Measurements from ENCODE around the gene RBM6.
"Not testable (repeated sequence)": the region's sequence is repeated elsewhere in the genome, so short reads cannot be mapped to it uniquely, and the experiment has no call there.

RBM6 gene

DNA sequence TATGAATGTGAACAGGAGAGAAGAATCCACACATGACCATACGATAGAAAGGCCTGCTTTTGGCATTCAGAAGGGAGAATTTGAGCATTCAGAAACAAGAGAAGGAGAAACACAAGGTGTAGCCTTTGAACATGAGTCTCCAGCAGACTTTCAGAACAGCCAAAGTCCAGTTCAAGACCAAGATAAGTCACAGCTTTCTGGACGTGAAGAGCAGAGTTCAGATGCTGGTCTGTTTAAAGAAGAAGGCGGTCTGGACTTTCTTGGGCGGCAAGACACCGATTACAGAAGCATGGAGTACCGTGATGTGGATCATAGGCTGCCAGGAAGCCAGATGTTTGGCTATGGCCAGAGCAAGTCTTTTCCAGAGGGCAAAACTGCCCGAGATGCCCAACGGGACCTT is 28.4 kb downstream of the RBM6 start:
- no peak for DNase-seq (ENCODE audit: low read depth in 2 of 3, low spot score in 1 of 3)

DNA sequence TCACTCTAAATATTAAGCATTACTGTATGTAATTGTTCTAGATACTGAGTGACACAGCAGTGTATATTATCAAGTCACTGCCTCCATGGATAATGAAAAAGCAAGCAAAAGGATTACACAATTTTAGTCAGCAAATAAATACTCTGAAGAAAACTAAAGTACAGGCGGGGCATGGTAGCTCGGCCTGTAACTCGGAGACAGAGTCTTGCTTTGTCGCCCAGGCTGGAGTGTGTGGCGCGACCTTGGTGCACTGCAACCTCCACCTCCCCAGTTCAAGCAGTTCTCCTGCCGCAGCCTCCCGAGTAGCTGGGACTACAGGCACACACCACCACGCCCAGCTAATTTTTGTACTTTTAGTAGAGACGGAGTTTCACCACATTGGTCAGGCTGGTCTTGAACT is 32.7 kb downstream of the RBM6 start:
- no peak for DNase-seq (ENCODE audit: low read depth in 2 of 3, low spot score in 1 of 3)

DNA sequence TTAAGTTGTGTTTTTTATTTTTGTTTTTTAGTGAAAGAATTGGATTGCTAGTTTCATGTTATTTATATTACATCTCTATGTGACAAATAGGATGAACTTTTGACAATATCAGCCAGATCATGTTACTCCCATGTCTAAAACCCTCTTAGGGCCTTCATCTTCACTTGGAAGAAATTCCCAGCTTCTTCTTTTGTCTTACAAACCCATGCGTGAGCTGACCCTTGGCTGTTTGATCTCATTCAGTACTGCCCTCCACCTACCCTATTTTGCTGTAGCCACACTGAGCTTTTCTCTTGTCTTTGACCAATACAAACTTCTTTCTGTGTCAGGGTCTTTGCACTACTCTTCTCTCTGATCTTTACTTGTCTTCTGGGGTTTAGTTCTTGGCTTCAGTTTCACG is 37.0 kb downstream of the RBM6 start:
- no peak for DNase-seq (ENCODE audit: low read depth in 2 of 3, low spot score in 1 of 3)

DNA sequence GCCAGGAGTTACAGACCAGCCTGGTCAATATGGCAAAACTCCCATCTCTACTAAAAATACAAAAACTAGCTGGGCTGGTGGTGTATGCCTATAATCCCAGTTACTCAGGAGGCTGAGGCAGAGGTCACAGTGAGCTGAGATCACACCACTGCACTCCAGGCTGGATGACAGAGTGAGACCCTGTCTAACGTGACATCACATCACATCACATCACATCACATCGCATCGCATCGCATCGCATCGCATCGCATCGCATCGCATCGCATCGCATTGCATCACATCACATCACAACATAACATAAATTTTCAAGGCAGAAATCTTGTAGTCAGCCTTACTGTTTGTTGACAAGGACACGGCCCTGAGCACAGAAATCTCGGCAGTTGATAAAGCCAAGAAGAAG is 44.4 kb downstream of the RBM6 start:
- no peak for DNase-seq (ENCODE audit: low read depth in 2 of 3, low spot score in 1 of 3)

DNA sequence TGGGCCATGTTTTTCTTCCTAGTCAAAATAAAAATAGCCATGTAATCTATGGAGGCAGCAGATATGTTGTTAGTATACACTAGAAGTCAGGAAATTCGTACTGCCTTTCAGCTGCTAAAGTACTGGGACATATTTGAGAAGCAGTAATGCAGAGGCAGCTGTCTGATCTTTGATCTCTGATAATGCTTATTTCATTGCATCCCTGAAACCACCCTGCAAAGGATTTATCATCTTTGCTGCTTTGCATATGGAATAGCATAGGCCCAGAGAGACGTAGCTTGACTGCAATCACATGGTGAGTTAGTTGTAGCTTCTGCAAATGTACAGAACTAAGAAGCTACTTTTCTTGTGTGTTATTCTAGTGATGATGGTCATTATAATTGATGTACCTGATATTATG is 52.4 kb downstream of the RBM6 start:
- DNase-seq (ENCODE audit: low read depth in 2 of 3, low spot score in 1 of 3): no peak

DNA sequence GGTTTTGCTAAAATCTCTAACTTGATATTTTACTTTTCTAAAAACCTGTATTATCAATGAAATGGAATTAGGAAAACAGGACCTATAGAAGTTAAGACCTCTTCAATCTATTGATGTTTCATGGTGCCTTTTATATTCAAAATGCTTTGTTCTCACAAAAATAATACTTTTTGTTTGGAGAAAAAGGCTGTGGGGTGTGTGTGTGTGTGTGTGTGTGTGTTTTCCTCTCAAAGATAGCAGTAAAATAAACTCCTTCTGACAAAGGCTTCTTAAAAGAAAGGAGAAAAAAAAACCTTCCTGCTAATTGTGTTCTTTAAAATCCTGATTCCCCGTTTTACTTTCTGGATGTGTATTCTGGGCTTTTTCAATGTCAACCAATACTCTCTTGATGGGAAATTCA is 54.5 kb downstream of the RBM6 start:
- DNase-seq (ENCODE audit: low read depth in 2 of 3, low spot score in 1 of 3): no peak

DNA sequence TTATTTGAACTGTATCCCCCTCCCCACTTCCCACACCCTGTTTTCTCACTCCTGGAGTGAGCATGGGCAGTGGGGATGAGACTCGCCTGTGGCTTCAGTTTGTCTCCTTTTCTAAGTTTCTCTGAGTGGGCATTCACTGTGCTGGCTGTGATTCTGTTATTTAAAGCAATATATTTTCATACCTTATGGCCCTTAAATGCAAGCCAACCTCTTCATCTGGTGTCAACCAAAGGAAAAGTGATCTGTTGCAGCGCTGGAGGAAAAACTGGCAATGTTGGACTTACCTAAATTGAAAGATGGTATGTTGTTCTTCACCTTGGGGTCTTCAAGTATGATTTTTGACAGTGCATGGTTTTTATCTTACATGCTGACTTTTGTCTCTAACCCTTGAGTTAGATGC is 56.1 kb downstream of the RBM6 start:
- DNase-seq (ENCODE audit: low read depth in 2 of 3, low spot score in 1 of 3): no peak

DNA sequence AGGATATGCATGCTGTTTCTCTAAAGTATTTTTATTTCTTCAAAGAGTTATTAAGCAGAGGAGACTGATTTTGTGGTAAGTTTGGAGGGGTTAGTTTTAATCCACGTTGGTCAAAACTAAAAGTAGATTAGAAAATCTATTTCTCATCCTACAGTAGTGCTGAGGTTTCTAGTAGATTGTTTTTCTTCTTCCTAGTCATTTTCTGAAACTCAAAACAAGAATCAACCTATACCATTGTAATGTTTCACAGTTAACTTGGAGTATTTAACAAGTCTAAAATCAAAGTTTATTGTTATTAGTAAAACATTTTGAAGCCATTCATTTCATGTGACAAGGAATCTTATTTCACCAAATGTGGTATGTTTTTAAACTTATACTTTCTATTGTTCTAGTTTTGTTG is 57.9 kb downstream of the RBM6 start:
- DNase-seq (ENCODE audit: low read depth in 2 of 3, low spot score in 1 of 3): no peak

DNA sequence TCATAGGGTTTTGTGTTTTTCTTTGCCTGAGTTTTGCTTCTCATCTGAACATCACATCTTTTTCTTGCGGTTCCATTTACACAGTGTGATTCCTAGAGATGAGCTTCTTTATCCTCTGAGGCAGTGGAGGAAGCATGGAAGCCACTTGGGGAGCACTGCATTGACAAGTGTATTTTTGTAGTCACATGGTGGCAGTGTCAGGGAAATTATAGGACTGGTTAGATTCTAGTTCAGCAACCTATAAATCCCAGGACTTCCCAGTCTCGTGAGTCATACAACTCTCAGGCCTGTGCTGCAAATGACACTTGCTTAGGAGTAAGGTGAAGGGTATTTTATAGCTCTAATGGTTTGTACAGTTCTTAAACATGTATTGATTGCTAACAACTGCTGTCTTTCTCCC is 58.4 kb downstream of the RBM6 start:
- DNase-seq (ENCODE audit: low read depth in 2 of 3, low spot score in 1 of 3): no peak

DNA sequence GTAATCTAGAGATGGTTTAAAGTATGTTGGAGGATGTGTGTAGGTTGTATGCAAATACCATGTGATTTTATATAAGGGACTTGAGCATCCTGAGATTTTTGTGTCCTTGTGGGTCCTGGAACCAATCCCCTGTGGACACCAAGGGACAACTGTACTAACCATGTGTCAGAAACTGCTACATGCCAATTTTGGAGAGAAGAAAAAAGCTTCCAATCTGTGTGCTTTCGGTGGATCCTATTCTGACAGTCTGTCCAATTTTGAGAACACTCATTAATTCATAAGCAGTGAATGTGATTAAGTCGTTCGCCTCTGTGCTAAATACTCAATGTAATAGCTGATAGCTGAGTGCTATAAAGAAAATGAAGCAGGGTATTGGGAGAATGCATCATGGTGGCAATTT is 61.6 kb downstream of the RBM6 start:
- no peak for DNase-seq (ENCODE audit: low read depth in 2 of 3, low spot score in 1 of 3)

DNA sequence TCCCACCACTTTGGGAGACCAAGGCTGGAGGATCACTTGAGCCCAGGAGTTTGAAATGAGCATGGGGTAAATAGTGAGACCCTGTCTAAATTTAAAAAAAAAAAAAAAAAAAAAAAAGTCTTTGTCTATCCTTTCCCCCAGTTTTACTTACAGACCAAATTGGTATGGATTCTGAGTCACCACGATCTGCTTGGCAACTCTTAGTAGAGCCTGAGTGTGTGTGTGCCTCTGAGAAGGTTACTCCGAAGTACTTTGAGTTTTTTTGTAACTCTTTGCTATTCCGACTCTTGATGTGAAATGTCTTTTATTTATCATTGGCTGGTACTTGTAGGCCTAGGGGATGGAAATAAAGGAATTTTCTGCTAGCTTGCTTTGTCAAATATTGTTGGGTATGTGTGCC is 63.3 kb downstream of the RBM6 start:
- DNase-seq (ENCODE audit: low read depth in 2 of 3, low spot score in 1 of 3): no peak

DNA sequence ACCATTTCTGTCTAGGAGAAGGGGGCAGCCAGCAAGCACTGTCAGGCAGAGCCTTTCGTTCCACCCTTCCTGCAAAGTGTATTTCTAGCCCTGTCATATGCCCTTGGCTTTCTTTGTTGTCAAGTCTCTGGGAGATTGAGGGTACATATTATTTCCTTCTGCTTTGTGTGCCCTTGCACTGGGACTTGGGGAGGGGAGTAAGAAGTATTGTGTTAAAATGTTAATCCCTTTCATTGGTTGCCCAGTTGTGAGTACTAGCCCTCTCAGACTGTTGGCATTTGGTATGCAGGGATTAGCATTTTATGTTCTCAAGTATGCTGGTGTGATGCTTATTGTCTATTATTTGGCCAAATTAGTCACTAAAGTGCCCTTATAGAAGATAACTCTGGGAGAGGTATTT is 63.9 kb downstream of the RBM6 start:
- no peak for DNase-seq (ENCODE audit: low read depth in 2 of 3, low spot score in 1 of 3)

DNA sequence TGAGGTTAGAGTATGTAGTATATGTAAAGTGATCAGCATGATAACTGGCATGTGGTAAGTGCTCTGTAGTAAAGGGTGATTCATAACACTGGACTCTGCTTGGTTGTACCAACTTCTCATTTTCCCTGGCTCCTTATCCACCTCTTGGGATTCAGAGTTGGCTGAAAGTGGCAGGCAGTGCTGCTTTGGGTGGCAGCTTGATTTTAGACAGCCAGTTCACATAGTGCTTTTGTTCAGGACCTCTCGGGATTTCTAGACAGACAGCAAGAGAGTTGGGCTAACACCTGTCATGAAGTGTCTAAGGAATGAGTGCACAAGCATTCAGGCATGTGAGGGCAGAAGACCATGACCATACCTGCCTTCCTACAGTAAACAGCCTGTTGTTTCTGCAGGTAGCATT is 69.0 kb downstream of the RBM6 start:
- no peak for DNase-seq (ENCODE audit: low read depth in 2 of 3, low spot score in 1 of 3)

DNA sequence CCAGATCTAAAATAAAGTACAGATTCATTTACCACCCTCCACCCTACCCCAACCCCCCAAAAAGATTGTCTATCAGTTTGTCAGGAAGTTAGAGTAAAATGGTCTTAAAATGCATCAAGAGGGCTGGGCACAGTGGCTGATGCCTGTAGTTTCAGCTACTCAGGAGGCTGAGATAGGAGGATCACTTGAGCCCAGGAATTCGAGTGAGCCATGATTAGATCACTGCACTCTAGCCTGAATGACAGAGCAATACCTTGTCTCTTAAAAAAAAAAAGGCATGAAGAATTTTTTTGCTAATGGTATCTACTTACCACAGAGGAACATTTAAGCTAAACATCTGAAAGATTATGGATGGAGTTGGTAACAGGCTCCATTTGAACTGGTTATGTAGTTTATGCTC is 71.0 kb downstream of the RBM6 start:
- no peak for DNase-seq (ENCODE audit: low read depth in 2 of 3, low spot score in 1 of 3)

DNA sequence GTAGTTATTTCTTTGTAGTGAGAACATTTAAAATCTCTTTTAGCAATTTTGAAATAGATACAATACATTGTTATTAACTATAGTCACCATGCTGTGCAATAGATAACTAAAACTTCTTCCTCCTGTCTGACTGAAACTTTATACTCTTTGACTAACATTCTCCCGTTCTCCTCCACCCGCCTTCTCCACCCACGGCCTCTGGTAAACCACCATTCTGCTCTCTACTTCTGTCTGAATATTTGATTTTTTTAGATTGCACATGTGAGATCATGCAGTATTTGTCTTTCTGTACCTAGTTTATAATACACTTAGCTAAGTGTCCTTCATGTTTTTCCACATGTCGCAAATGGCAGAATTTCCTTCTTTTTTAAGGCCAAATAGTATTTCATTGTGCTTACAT is 76.0 kb downstream of the RBM6 start:
- DNase-seq (ENCODE audit: low read depth in 2 of 3, low spot score in 1 of 3): no peak

DNA sequence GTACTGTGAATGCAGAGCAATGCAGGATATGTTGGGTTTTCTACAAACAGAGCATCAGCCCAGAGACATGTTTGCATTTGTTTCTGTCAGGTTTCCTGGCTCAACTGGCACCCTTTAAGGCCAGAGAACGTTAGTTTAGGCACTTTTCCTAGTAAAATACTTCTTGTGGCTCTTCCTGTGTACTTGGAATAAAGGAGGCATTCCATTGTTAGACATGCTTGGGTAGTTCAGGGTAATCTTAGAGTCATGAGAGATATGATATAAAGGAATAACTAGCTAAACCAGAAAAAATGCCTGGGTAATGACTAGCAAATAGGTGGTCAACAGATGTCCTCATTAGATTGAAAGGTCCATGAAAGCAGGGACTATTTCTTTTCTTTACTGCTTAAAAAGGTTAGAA is 88.4 kb downstream of the RBM6 start:
- DNase-seq (ENCODE audit: low read depth in 2 of 3, low spot score in 1 of 3): no peak

DNA sequence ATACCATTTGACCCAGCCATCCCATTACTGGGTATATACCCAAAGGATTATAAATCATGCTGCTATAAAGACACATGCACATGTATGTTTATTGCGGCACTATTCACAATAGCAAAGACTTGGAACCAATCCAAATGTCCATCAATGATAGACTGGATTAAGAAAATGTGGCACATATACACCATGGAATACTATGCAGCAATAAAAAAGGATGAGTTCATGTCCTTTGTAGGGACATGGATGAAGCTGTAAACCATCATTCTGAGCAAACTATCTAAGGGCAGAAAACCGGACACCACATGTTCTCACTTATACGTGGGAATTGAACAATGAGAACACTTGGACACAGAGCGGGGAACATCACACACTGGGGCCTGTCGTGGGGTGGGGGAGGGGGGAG is 91.3 kb downstream of the RBM6 start:
- DNase-seq (ENCODE audit: low read depth in 2 of 3, low spot score in 1 of 3): not testable (repeated sequence)

DNA sequence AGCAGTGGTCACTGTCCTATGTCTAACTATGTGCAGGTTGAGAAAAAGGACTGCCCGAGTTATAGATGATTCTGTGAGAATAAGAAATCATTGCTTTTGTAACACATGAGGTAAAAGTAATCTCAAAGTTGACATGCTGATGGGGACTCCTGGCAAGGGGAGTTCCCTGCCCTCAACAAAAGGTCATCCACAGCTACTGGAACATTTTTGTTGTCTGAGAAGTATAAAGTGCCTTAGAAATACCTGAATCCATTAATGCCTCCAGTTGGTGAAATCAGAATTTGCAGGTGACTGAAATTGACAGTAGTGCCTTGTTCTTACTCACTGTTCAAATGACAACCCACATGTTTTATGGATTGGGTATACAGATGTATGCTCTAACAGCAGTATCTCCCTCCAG is 105.0 kb downstream of the RBM6 start:
- no peak for DNase-seq (ENCODE audit: low read depth in 2 of 3, low spot score in 1 of 3)

DNA sequence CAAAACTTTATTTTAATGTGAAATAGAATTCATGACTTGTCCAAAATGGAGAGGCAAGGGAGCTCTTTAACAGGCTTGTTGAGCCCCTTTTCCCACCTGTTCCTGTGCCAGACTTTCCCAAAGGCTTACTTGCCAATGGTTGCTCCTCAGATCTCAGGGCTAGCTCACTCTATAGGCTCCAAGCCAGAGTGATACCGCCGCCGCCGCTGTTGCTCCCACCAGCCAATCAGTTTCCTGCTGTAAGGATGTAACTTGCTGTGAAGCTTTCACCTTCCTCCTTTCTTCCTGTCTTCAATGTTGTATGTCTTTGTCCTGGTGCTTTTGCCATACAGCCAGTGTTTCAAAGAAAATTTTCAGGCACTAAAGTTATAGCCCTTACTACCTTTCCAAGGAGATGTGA is 107.5 kb downstream of the RBM6 start:
- no peak for DNase-seq (ENCODE audit: low read depth in 2 of 3, low spot score in 1 of 3)

DNA sequence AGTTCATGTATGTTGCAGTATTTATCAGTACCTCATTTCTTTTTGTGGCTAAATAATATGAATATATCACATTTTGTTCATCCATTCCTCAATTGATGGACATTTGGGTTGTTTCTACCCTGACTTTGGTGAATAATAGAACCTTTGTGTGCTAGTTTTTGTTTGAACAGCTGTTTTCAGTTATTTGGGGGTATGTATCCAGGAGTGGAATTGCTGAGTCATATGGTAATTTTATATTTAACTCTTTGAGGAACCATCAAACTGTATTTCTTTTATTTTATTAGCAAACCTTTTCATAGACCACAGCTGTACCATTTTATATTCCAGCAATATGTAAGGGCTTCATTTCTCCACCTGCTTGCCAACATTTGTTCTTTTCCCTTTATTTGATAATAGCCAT is 110.4 kb downstream of the RBM6 start:
- DNase-seq (ENCODE audit: low read depth in 2 of 3, low spot score in 1 of 3): no peak

DNA sequence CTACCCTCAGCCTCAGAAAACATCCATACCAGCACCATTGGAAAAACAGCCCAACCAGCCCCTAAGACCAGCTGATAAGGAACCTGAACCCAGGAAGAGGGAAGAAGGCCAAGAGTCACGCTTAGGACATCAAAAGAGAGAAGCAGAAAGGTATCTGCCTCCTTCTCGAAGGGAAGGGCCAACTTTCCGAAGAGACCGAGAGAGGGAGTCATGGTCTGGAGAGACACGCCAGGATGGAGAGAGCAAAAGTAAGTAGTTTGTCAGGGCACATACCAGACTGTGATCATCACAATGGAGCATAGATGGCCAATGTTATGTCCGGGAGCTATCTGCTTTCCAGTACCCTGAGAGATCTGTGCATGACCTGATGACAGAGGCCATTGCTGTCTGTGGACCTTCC is 117.8 kb downstream of the RBM6 start:
- DNase-seq (ENCODE audit: low read depth in 2 of 3, low spot score in 1 of 3): no peak

DNA sequence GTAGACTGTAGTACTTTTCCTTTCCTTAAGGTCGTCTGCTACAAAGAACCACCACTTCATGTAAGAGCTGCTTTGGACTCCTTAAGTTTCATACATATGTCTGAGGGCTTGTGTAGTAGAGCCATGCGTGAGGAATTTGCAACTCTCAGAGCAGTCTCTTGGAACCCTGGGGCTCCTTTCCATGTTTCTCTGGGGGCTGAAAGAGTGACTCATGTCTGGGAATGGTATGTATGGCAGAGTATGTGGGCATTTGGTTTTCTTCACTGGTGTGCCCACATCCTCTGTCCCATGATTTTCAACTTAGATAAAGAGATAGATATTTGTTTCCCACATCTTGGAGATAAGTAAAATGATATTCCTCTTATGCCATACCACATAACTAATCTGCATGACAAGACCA is 128.2 kb downstream of the RBM6 start:
- no peak for DNase-seq (ENCODE audit: low read depth in 2 of 3, low spot score in 1 of 3)

DNA sequence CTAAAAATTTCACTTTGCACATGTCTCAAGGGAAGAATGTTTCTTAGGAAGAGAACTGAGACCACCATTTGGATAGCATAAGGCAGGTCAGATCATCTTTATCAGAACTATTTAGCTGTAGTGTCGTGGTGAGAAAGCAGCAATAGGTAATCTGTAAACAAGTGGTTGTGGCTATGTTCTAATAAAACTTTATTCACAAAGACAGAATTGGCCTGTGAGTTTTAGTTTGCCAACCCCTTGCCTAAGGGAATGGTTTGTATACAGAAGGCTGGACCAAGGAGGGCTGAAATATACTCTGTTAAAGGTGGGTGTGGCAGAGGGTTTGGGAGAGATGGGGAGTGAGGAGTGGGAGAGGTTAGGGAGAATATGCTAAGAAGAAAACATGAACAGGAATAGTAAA is 138.1 kb downstream of the RBM6 start:
- DNase-seq (ENCODE audit: low read depth in 2 of 3, low spot score in 1 of 3): no peak

DNA sequence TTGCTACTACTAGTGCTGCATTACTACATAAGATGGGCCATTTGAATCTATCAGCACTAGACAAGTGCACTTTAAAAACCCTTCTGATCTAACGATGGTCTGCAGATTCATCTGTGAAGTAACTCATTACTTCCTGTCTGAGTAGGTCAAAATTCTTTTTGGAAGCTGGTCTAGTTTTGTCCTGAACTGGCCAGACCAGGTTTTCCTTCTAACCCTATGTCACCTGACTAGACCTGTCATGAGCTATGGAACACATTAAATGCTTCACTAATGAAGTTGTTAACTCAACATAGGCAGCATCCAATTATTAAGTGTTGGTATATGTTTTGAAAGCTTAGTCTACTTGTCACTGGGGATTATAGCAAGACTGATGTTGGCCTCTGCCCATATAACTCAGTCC is 138.7 kb downstream of the RBM6 start:
- no peak for DNase-seq (ENCODE audit: low read depth in 2 of 3, low spot score in 1 of 3)
